Measurements from ENCODE around the gene METTL2A.
"Not testable (repeated sequence)": the region's sequence is repeated elsewhere in the genome, so short reads cannot be mapped to it uniquely, and the experiment has no call there.

Gene METTL2A

GRCh38 chr17:62470666-62471379, 47.1 kb downstream of the METTL2A start:
- DNase-seq (ENCODE audit: extremely low read depth in 1 of 2, low read depth in 1 of 2), result peak in 1 of 2 donors; percentile 52

- not testable (repeated sequence) for DNase-seq (ENCODE audit: extremely low read depth in 1 of 2, low read depth in 1 of 2)
These were observed 47.7 kb downstream of the METTL2A start for GRCh38 chr17:62471380-62471880.

- DNase-seq (ENCODE audit: extremely low read depth in 1 of 2, low read depth in 1 of 2), result not testable (repeated sequence)
These were observed 49.6 kb downstream of the METTL2A start for GRCh38 chr17:62473030-62473982.

DNA sequence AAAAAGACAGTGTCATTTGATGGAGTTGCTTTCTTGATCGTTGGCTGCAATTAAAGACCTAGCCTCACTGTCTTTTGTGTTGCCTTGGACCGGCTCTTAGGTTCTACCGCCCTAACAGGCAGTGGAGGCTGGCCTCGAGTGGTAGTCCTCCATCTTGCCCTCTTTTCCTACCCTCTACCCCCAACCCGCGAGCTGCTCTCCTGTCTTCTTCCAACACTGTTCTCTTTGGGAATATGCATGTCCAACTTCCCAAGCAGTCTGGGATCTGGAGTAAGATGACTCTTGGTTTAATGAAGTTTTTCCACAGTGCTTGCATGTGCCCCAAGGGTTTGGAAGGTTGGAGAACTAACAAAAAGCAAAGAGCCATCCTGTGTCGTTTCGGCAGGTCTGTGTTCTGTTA, 53.4 kb downstream of the METTL2A start:
- not testable (repeated sequence) for DNase-seq (ENCODE audit: extremely low read depth in 1 of 2, low read depth in 1 of 2)

DNA sequence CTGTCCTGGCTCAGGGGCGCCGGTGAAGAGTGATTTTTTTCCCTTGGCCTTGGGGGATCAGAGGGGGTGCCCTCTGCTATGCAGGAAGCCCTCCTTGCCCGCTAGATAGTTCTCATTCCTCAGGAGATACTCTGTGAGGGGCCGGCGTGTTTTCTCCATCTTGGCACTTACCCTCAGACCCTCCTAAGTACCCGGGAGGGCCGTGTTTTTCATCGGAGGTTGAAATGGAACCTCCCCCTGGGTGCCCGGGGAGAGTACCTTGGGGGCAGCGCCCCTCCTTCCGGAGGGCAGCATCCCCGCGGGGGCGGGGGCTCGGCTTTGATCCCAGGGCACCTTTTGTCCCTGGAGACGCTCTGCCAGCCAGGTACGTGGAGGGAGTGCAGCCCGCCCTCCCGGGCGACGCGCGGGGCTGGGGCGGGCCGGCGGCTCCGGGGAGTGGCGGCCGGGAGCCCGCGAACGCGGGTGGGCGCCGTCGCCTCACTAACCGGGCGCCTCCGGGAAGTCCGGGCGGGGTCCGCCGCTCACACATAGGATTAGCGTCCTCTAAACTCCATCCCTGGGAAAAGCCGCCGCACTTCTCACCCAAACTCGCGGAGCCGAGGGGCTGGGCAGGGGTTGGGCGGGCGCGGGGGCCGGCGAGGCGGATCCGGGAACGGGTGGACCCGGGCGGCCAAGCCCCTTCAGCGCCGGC, 54.2 kb downstream of the METTL2A start:
- DNase-seq (ENCODE audit: extremely low read depth in 1 of 2, low read depth in 1 of 2), result peak in 1 of 2 donors; percentile 17

DNA sequence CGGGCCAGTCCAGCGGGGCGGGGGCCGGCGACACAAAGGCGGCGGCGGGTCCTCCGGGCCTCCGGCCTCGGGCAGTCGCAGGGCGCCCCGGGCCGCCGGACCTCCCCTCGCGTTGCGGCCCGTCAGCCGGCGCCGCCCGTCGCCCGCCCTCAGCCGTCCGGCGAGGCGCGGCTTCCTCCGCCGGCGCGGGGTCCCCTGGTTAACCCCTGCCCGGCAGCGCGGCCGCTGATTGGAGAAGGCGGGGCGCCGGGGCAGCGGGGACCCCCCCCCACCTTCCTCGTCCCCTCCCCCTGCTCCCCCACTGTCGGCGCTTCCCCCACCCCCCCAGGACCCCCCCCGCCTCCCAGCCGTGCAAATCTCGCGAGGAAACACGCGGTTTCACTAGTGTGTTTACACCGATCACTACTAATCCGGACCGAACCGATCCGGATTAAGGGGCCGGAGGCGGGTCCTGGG, 54.8 kb downstream of the METTL2A start, which contains the start of gene TLK2:
Gene TLK2, plus strand, starts transcription at position 402 of the 456 bp plus-strand sequence. CDS start 2,301 bp downstream, outside the sequence.
- peak; percentile 53 to 65 for DNase-seq (ENCODE audit: extremely low read depth in 1 of 2, low read depth in 1 of 2)

- DNase-seq (ENCODE audit: extremely low read depth in 1 of 2, low read depth in 1 of 2), result peak in 1 of 2 donors; percentile 24
These were observed 55.4 kb downstream of the METTL2A start for GRCh38 chr17:62478880-62479638.

DNA sequence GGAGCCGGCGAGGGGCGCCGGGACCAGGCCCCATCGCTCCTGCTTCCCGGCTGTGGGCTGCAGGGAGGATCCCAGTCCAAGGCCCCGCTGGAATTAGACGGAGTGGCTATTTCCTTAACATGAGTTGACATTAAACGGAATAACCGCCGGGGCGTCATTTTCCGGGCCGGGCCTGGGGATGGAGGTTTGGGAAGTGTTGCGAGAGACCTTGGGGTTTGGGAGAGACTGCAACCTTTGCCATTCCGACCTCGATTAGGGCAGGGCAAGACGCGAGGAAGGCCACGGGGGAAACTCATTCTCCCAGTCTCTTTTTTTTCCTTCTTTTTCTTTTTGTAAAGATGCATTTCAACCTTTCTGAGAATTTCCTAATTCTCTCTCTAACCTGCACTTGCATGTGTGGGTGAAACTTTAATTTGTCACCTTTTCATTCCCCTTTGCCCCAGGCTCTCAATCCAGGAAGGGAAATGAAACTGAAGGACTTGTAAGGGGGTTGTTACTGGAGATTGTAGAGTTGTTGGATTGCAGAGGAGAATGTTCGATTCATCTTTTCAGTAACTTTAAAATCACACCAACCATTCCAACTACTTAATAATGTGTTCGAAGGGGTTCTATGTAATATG, 56.1 kb downstream of the METTL2A start:
- DNase-seq (ENCODE audit: extremely low read depth in 1 of 2, low read depth in 1 of 2), result peak in 1 of 2 donors; percentile 4

GRCh38 chr17:62482553-62482952, 58.9 kb downstream of the METTL2A start:
- not testable (repeated sequence) for DNase-seq (ENCODE audit: extremely low read depth in 1 of 2, low read depth in 1 of 2)

DNA sequence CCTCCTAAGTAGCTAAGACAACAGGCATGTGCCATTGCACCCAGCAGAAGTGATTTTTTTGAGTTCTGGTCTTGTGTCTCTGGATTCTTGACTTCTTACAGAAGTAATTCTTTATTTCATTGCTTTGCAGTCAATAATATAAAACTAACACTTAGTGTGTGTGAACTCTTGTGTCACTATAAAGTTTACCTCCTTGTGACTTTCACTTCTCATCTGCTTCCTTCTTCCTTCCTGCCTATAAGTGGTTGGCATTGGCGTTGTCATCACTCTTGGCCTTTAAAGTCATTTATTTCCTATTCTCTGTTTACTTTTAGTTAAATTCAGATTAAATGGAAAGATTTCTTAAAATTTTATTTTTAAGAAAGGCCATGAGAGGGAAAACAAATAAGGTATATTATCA, 67.3 kb downstream of the METTL2A start:
- not testable (repeated sequence) for DNase-seq (ENCODE audit: extremely low read depth in 1 of 2, low read depth in 1 of 2)

GRCh38 chr17:62493049-62493655, 69.5 kb downstream of the METTL2A start:
- not testable (repeated sequence) for DNase-seq (ENCODE audit: extremely low read depth in 1 of 2, low read depth in 1 of 2)

DNA sequence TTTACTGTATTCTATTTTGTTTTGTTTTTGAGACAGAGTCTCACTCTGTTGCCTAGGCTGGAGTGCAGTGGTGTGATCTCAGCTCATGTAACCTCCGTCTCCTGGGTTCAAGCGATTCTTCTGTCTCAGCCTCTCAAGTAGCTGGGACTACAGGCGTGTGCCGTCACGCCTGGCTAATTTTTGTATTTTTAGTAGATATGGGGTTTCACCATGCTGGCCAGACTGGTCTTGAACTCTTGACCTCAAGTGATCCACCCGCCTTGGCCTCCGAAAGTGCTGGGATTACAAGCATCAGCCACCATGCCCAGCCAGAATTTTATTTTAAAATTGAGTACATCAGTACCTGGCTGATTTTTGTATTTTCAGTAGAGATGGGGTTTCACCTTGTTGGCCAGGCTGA, 70.4 kb downstream of the METTL2A start:
- not testable (repeated sequence) for DNase-seq (ENCODE audit: extremely low read depth in 1 of 2, low read depth in 1 of 2)

GRCh38 chr17:62496344-62496743, 72.6 kb downstream of the METTL2A start:
- not testable (repeated sequence) for DNase-seq (ENCODE audit: extremely low read depth in 1 of 2, low read depth in 1 of 2)

DNA sequence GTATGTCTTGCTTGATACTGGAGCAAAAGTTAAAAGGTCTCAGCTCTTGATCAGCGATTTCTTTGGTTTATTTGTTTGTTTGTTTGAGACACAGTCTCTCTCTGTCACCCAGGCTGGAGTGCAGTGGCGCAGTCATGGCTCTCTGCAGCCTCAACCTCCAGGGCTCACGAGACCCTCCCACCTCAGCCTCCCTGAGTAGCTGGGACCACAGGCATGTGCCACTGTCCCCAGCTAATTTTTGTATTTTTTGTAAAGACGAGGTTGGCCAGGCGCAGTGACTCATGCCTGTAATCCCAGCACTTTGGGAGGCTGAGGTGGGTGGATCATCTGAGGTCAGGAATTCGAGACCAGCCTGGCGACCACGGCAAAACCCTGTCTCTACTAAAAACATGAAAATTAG, 75.1 kb downstream of the METTL2A start:
- DNase-seq (ENCODE audit: extremely low read depth in 1 of 2, low read depth in 1 of 2), result not testable (repeated sequence)

All from activated CD8-positive, alpha-beta memory T cell treated with anti-CD3 and anti-CD28 coated beads for 1 hour (primary cell).